Activated CD4-positive, alpha-beta T cell treated with anti-CD3 and anti-CD28 coated beads, Interleukin-2, amount 10 ng/mL, durations not matched to agents 24 days and 14 days (primary cell): Measurements from ENCODE around the gene PLCB3. TPM values are rescaled to one million over a fixed set of nuclear protein-coding genes. Genes with fewer than 3 reads are reported as not detected.

Source experiments
- DNase-seq: peaks from one replicate; pipeline ENCODE4 v3.0.0; 2022
- H3K27ac Mint-ChIP-seq: one replicate; pipeline ENCODE4 v1.8.0; 2022; ENCODE audit warnings: mild to moderate bottlenecking, mixed read lengths
- H3K27me3 Mint-ChIP-seq: one replicate; pipeline ENCODE4 v1.8.0; 2022; ENCODE audit warnings: mixed read lengths
- H3K36me3 Mint-ChIP-seq: one replicate; pipeline ENCODE4 v1.8.0; 2022; ENCODE audit warnings: low read depth, mild to moderate bottlenecking, mixed read lengths
- H3K4me1 Mint-ChIP-seq: one replicate; pipeline ENCODE4 v1.8.0; 2021; ENCODE audit warnings: mixed read lengths
- H3K4me3 Mint-ChIP-seq: one replicate; pipeline ENCODE4 v1.8.0; 2022; ENCODE audit warnings: mild to moderate bottlenecking, moderate library complexity, mixed read lengths
- H3K9me3 Mint-ChIP-seq: one replicate; pipeline ENCODE4 v1.8.0; 2021; ENCODE audit warnings: mixed read lengths
- intact Hi-C: fragments of 100-400 bp; cut with micrococcal nuclease; formaldehyde crosslinking; loops from one replicate; pipeline ENCODE4 v1.15.1; 2023
- total RNA-seq: library from RNA; stranded (reverse); gene quantifications from 2 replicates; pipeline ENCODE4 v1.2.3, GENCODE V29; 2022

The PLCB3 gene
- total RNA-seq, result 16.6 and 16.7 TPM in 2 replicates

- Mint-ChIP-seq H3K27ac (peak within 1 kb of the TSS; percentile 82), H3K4me1 (peaks cover 23% of the 10 kb centered on the region), H3K27me3 (no peaks in the 10 kb centered on the region), H3K36me3 (peaks cover 6% of the 10 kb centered on the region), H3K9me3 (no peaks in the 10 kb centered on the region), H3K4me3 (peak within 1 kb of the TSS; percentile 95)
- intact Hi-C loops, result loop anchor here (1.0 kb wide), 2 partner anchors 17 to 53 kb away; no protein-coding TSS in a partner anchor
- peak; percentile 90 for DNase-seq
These were observed at the start of gene PLCB3 for GRCh38 chr11:64251016-64251752. PLCB3 (plus strand) TSS chr11:64251530; CDS start chr11:64251650, 120 bp downstream.

- DNase-seq, result no peak
- Mint-ChIP-seq H3K27me3 (no peaks in the 10 kb centered on the region), H3K4me1 (peaks cover 32% of the 10 kb centered on the region), H3K4me3 (no peak overlapping the region), H3K9me3 (no peaks in the 10 kb centered on the region), H3K27ac (peak overlapping the region; percentile 48), H3K36me3 (peaks cover 77% of the 10 kb centered on the region)
- intact Hi-C loops, result no loop called here
These were observed 49.8 kb upstream of the PLCB3 start for GRCh38 chr11:64201543-64201942.

- Mint-ChIP-seq H3K36me3 (peaks cover 78% of the 10 kb centered on the region), H3K27ac (no peak overlapping the region)
These were observed 48.3 kb upstream of the PLCB3 start for GRCh38 chr11:64202992-64203391.

GRCh38 chr11:64203421-64204079 is 47.8 kb upstream of the PLCB3 start:
- H3K27ac Mint-ChIP-seq, result peak overlapping the region; percentile 38
- H3K4me3 Mint-ChIP-seq, result no peak overlapping the region
- H3K36me3 Mint-ChIP-seq, result peaks cover 77% of the 10 kb centered on the region

More at GRCh38 chr11:64202992-64203391, 48.3 kb upstream of the PLCB3 start:
- Mint-ChIP-seq H3K9me3 (no peaks in the 10 kb centered on the region), H3K4me1 (peaks cover 27% of the 10 kb centered on the region), H3K27me3 (no peaks in the 10 kb centered on the region), H3K4me3 (no peak overlapping the region)
- DNase-seq, result no peak
- intact Hi-C loops, result no loop called here

GRCh38 chr11:64204080-64204440 is 47.3 kb upstream of the PLCB3 start:
- Mint-ChIP-seq H3K27ac (peak overlapping the region; percentile 38), H3K36me3 (peaks cover 77% of the 10 kb centered on the region), H3K4me1 (peaks cover 31% of the 10 kb centered on the region), H3K9me3 (no peaks in the 10 kb centered on the region), H3K27me3 (no peaks in the 10 kb centered on the region), H3K4me3 (no peak overlapping the region)
- intact Hi-C loops, result loop anchor here (1.0 kb wide), 1 partner anchor 97 kb away; no protein-coding TSS in a partner anchor
- DNase-seq, result no peak

More at GRCh38 chr11:64203421-64204079, 47.8 kb upstream of the PLCB3 start:
- peak; percentile 58 for DNase-seq
- Mint-ChIP-seq H3K27me3 (no peaks in the 10 kb centered on the region), H3K9me3 (no peaks in the 10 kb centered on the region), H3K4me1 (peaks cover 27% of the 10 kb centered on the region)
- intact Hi-C loops, result loop anchor here (1.0 kb wide), 1 partner anchor 98 kb away; no protein-coding TSS in a partner anchor

GRCh38 chr11:64204464-64204989 is 46.8 kb upstream of the PLCB3 start:
- peak overlapping the region; percentile 80 for H3K27ac Mint-ChIP-seq
- H3K4me3 Mint-ChIP-seq, result peak overlapping the region; percentile 69
- peaks cover 78% of the 10 kb centered on the region for H3K36me3 Mint-ChIP-seq
- peak; percentile 93 for DNase-seq
- peaks cover 33% of the 10 kb centered on the region for H3K4me1 Mint-ChIP-seq
- no peaks in the 10 kb centered on the region for H3K9me3 Mint-ChIP-seq
- intact Hi-C loops, result loop anchor here (1.0 kb wide), 1 partner anchor 97 kb away; no protein-coding TSS in a partner anchor
- H3K27me3 Mint-ChIP-seq, result no peaks in the 10 kb centered on the region

GRCh38 chr11:64206457-64207255 is 44.7 kb upstream of the PLCB3 start, which contains the start of gene FERMT3:
FERMT3 (plus strand) TSS chr11:64206721; CDS start chr11:64207365, 644 bp downstream.
- no peaks in the 10 kb centered on the region for H3K27me3 Mint-ChIP-seq
- H3K27ac Mint-ChIP-seq, result peak within 1 kb of the TSS; percentile 92
- peaks cover 30% of the 10 kb centered on the region for H3K4me1 Mint-ChIP-seq
- intact Hi-C loops, result loop anchor here (1.0 to 2.0 kb wide), 4 partner anchors 19 to 99 kb away; partner anchors contain the start of genes ESRRA, FKBP2, NUDT22 and TRPT1
- peaks cover 71% of the 10 kb centered on the region for H3K36me3 Mint-ChIP-seq
- peak; percentile 93 for DNase-seq
- H3K9me3 Mint-ChIP-seq, result no peaks in the 10 kb centered on the region
- peak within 1 kb of the TSS; percentile 88 for H3K4me3 Mint-ChIP-seq

GRCh38 chr11:64207256-64208085 is 43.9 kb upstream of the PLCB3 start:
- Mint-ChIP-seq H3K4me1 (peaks cover 32% of the 10 kb centered on the region), H3K36me3 (peaks cover 72% of the 10 kb centered on the region)

GRCh38 chr11:64208086-64208795 is 43.1 kb upstream of the PLCB3 start:
- Mint-ChIP-seq H3K27ac (peak overlapping the region; percentile 92), H3K27me3 (no peaks in the 10 kb centered on the region), H3K4me3 (peak overlapping the region; percentile 88), H3K36me3 (peaks cover 73% of the 10 kb centered on the region), H3K9me3 (no peaks in the 10 kb centered on the region), H3K4me1 (peaks cover 33% of the 10 kb centered on the region)
- no peak for DNase-seq
- intact Hi-C loops, result no loop called here

More at GRCh38 chr11:64207256-64208085, 43.9 kb upstream of the PLCB3 start:
- intact Hi-C loops, result loop anchor here (1.0 to 2.0 kb wide), 2 partner anchors 19 to 33 kb away; partner anchors contain the start of genes FKBP2, NUDT22 and TRPT1
- Mint-ChIP-seq H3K27me3 (no peaks in the 10 kb centered on the region), H3K9me3 (no peaks in the 10 kb centered on the region), H3K4me3 (peak overlapping the region; percentile 88), H3K27ac (peak overlapping the region; percentile 92)
- DNase-seq, result peak; percentile 93

- no peaks in the 10 kb centered on the region for H3K9me3 Mint-ChIP-seq
- intact Hi-C loops, result no loop called here
- DNase-seq, result peak; percentile 53
- no peaks in the 10 kb centered on the region for H3K27me3 Mint-ChIP-seq
- H3K4me1 Mint-ChIP-seq, result peaks cover 33% of the 10 kb centered on the region
- peak overlapping the region; percentile 92 for H3K27ac Mint-ChIP-seq
- peaks cover 71% of the 10 kb centered on the region for H3K36me3 Mint-ChIP-seq
- H3K4me3 Mint-ChIP-seq, result peak overlapping the region; percentile 20
These were observed 42.4 kb upstream of the PLCB3 start for GRCh38 chr11:64208796-64209562.

- Mint-ChIP-seq H3K27me3 (no peaks in the 10 kb centered on the region), H3K4me3 (no peak overlapping the region), H3K4me1 (peaks cover 28% of the 10 kb centered on the region), H3K9me3 (no peaks in the 10 kb centered on the region), H3K27ac (peak overlapping the region; percentile 45), H3K36me3 (peaks cover 69% of the 10 kb centered on the region)
- no peak for DNase-seq
- intact Hi-C loops, result no loop called here
These were observed 41.8 kb upstream of the PLCB3 start for GRCh38 chr11:64209563-64209843.
